Measurements from ENCODE around the gene TTLL4.

The TTLL4 gene

DNA sequence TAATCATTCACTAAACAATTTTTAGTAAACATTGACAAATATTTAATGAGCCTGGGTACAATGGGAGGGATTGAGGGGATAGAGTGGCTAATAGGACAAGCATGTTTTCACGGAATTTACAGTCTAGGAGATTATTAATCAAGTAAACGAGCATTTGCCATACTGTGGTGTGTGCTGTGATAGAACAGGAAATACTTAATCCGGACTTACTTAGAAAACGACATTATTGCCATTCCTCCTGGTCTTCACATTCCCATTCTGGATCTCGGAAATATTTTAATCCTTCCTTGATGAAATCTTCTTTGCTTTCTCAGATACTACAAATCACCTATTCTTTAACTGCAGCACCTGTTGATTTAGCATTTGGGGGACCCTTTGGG, 905 bp downstream of the TTLL4 start:
- DNase-seq (ENCODE audit: low read depth in 1 of 2, low spot score in 1 of 2), result no peak

DNA sequence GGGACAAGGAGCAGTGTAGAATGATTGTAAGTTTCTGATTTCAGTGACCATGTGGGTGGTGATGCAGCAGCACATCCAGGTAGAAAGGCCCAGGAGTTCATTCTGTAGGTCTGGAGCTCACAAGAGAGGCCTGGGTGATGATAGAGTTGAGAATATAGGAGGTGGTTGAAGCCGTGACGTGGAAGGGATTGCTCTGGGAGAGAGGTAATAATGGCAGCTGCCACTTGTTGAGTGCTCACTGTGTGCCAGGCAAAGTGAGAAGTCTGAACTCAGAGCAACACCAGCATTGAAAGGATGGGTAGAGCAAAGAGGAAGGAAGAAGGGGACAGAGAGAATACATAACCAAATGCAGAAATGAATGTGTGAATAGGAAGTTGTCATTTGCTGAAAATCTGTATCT, 3.3 kb downstream of the TTLL4 start:
- no peak for DNase-seq (ENCODE audit: low read depth in 1 of 2, low spot score in 1 of 2)

DNA sequence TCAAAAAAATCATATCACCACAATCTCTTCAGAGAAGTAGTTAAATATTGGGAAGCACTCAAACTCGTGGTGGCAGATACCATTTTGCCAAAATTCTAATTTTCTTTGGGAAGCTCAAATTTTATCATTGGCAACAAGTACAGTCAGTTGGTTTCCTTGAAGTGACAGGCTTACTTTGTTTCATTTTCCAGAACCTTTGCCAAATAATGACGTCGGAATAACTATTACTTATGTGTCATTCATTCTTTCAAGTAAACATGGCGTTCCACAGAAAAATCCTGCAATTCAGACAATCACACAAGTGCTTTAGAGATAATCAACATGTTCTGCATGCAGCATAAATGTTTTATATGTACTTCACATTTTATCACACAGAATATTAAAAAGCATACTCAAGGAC, 5.4 kb downstream of the TTLL4 start:
- DNase-seq (ENCODE audit: low read depth in 1 of 2, low spot score in 1 of 2), result no peak

DNA sequence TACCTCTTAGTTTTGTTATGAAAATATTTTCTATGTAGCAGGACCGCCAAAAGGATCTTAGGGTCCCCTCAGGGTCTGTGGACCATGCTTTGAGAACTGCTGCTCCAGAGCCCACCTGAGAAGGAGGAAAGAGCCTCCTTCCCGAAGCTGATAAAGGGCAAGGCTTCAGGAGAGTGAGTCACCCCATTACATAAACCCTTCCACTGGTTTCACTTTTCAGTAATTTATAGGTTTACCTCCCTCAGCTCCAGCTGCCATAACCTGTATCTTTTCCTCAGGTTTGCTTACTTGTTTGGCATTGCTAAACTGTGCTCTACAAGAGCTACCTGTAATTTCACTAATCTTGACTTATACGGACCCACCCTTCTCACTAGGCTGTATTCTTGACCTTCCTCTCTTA, 6.6 kb downstream of the TTLL4 start:
- no peak for DNase-seq (ENCODE audit: low read depth in 1 of 2, low spot score in 1 of 2)

DNA sequence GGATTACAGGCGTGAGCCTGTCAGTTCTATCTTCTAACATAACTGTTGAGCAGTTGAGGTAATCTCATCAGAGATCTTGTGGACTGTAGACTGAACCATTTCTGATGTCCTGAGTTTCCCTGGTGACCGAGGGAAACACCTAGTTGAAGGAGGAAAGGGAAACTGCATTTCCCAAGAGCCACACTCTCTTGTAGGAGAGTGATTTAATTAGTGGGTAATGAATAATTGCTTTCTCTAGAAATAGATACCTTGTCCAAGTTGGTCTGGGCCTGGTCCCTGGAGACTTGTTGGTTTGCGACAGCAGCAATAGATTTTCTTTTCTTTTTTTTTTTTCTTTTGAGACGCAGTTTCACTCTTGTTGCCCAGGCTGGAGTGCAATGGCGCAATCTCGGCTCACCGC, 7.4 kb downstream of the TTLL4 start:
- DNase-seq (ENCODE audit: low read depth in 1 of 2, low spot score in 1 of 2), result no peak

DNA sequence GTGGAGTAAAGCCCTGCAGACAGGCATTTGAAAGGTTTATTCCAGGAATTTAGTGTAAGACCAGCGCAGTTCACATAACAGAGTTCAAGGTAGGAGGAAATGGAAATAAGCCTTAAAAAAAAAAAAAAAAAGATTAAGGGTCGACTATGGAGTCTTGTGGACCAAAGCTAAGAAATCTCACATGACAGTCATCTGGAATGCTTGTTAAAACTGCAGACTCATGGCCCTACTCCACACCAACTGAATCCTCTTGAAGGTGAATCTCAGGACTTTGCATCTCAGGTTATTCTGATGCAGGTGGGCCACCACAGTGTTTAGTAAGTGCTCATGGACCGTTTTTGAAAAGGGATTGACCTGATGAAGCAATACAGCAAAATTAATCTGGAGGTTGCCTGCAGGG, 8.8 kb downstream of the TTLL4 start:
- DNase-seq (ENCODE audit: low read depth in 1 of 2, low spot score in 1 of 2), result no peak

DNA sequence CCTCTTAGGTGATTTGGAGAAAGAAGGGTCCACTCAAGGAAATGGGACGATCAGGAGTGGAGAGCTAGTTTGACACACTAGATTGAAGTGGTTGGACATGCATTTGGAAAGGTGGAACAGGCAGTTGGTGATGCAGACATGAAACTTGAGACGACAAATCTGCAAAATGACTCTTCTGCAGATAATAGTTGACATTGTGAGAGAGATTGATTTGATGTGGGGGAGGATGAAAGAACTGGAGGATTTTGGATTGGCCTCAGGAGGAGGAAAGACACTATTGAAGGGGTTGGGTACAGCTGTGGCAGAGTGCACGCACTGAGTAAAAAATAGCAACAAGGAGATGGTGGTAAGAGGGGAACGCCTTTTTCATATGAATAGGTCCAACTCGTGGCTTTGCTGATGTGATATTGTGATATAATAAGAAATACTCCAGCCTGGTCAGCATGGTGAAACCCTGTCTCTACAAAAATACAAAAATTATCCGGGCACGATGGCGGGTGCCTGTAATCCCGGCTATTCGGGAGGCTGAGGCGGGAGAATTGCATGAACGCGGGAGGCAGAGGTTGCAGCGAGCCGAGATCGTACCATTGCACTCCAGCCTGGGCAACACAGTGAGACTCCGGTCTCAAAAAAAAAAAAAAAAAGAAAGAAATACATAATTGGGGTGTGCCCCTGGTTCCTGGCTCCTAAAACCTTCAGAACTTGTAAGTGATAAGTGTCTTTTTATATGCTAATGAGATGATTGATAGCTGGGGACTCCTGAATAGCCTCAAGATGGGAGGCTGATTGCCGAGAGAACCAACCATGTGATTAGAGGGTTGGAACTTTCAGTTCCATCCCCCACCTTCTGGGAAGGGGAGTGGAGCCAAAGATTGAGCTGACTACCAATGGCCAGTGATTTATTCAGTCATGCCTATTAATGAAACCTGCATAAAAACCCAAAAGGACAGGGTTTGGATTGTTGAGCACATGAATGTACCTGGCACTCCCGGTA, 9.7 kb downstream of the TTLL4 start:
- no peak for DNase-seq (ENCODE audit: low read depth in 1 of 2, low spot score in 1 of 2)

DNA sequence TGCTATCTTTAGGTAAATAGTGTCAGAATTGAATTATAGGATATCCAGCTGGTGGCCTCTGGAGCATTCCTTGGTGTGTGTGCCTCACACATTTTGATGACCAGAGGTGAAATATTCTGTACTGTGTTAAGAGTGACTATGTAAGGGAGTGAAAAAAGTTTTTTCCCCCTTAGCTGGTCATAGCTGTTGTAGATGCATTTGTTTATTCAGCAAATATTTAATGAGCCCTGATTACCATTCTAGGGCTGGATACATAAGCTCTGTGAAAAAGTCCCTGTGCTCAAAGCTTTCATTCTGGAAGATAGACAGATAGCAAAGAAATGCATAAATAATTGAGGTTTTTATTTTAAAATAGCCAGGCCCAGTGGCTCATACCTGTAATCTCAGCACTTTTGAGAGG, 10.9 kb downstream of the TTLL4 start:
- DNase-seq (ENCODE audit: low read depth in 1 of 2, low spot score in 1 of 2), result no peak

DNA sequence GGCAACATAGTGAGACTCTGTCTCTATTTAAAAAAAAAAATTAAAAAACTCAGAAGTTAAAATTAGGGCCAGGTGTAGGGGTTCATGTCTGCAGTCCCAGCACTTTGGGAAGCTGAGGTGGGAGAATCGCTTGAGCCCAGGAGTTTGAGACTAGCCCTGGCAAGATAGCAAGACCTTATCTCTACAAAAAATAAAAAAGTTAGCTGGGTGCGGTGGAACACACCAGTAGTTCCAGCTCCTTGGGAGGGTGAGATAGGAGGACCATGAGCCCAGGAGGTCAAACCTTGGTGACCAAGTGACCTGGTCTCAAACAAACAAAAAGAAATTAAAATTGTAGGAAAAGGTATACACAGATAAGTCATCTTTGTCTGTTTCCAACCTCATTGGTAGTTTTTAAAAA, 11.3 kb downstream of the TTLL4 start:
- no peak for DNase-seq (ENCODE audit: low read depth in 1 of 2, low spot score in 1 of 2)

DNA sequence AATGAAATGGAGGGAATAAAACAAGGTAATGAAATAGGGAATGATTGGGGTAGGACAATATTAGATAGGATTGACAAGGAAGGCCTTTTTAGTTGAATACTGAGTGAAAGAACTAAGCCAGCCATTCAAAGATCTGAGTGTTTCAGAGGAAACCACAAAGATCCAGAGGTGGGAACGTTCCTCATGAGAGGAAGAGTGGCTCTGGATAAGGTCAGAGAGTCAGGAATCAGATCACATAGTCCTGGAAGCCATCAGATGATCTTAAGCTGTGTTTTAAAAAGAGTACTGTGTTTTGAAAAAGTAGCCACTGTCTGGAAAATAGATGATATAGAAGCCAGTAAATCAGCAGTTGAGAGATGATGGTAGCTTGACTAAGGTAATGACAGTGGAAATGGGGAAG, 11.8 kb downstream of the TTLL4 start:
- no peak for DNase-seq (ENCODE audit: low read depth in 1 of 2, low spot score in 1 of 2)

DNA sequence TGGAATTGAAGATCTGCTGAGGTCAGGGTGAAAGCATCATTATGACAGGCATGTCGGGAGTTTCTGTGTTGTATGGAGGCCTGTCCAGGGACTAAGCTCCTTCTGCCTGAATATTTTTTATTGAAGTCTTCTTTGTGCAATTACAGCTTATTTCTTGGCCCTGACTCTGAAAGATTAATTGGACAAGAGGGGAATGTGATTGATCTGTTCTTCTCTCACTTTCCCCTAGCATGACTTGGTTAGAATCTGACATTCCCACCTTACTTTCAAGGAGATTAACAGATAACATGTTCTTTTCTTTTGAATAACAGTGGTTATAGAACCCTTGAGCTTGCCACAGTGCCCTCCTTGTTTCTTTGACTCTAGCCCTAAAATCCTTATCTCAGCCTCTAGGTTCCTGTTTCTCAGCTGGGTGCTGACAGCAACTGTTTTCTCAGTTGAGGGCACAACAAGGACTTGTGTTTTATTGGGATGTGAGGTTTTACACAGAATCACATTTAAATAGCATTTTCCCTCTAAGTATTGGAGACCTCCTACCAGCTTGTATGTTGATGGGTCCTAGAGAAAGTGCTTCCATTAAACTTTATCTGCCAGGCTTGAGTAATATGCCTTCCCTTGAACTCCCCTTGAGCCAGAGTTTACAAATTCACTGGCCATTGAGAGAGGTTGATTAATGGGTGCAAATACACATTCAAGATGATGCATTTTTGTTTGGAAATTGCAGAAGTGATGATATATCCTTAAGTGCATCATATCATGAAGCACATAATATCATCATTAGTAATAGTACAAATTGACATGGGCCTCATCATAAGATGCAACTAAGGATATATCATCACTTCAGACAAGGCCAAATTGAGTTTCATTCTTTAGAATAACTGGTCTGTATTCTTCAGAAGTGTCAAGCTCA, 12.5 kb downstream of the TTLL4 start:
- no peak for DNase-seq (ENCODE audit: low read depth in 1 of 2, low spot score in 1 of 2)

DNA sequence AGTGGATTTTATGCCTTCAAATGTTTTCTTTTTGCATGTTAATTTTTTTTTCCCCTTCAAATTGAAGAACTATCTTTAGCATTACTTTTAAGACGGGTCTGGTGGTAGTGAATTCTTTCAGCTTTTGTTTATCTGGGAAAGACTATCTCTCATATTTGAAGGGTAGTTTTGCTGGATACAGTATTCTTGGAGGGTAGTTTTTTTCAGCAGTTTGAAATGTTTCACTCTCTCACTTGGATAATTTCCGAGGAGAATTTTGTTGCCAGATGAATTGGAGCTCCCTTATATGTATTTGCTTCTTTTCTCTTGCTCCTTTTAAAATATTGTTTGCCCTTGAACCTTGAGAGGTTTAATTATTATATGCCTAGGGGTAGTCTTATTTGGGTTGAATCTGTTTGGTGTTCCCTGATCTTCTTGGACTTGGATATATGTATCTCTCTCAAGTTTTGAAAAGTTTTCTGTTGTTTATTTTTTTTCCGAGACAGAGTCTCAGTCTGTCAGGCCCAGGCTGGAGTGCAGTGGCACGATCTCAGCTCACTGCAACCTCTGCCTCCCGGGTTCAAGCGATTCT, 15.5 kb downstream of the TTLL4 start:
- no peak for DNase-seq (ENCODE audit: low read depth in 1 of 2, low spot score in 1 of 2)

DNA sequence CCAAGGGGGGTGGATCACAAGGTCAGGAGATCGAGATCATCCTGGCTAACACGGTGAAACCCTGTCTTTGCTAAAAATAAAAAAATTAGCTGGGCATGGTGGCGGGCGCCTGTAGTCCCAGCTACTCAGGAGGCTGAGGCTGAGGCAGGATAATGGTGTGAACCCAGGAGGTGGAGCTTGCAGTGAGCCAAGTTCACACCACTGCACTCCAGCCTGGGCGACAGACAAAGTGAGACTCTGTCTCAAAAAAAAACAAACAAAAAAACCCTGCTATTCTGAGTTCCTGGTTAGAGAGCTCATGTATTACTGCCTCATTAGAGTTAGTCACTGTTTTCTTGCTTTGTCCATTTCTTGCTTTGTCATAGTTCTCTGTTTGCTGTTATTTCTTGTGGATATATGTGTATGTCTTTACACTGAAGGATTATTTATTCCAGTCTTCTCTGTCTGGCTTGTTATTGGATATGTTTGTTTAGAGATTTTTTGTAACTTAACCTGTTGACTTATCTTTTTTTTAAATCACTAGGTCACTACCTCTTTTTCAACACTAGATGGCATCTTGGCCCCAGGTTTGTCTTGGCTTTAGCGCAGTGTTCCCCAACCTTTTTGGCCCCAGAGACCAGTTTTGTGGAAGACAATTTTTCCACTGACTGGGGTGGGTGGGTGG, 17.0 kb downstream of the TTLL4 start:
- no peak for DNase-seq (ENCODE audit: low read depth in 1 of 2, low spot score in 1 of 2)

DNA sequence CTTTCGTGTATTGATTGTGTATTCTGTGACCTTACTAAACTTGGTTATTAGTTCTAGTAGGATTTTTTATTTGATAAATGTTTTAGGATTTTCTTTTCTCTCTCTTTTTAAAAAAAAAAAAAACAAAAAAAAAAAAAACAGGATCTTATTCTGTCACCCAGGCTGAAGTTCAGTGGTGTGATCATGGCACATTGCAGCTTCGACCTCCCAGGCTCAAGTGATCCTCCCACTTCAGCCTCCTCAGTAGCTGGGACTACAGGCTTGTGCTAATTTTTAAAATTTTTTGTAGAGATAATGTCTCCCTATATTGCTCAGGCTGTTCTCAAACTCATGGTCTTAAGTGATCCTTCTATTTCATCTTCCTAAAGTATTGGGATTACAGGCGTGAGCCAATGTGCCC, 19.0 kb downstream of the TTLL4 start:
- no peak for DNase-seq (ENCODE audit: low read depth in 1 of 2, low spot score in 1 of 2)

DNA sequence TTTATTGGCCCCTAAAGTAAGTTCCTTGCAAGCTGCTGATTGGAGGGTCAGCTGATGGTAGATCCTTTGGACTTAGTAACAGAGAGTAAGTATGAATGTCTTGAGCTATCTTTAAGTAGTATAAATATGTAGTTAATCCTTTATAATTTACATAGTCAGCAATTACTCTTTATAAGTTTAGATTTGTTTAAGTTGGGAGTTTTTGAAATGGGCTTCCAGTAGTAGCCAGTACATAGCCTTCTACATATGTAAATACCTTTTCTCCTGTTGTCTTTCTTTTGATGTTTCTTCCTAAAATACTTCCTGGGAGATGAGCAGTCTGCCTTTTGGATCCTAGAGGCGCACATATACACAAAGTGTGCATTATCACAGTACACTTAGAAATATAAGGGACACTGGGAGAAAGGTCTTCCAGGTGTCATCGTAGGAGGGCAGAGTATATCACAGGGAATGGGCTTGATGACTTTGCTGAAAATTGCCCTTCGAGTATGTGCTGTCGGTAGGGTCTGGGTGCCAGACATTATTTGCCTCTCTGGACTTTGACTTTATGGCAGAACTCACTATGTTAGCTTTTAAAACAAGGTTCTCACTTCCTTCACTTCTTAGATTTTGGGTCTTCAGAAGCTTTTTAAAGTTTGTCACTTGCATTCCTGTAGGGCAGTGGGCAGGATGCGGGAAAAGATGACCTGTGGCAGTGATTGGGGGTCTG, 21.6 kb downstream of the TTLL4 start:
- DNase-seq (ENCODE audit: low read depth in 1 of 2, low spot score in 1 of 2), result no peak

DNA sequence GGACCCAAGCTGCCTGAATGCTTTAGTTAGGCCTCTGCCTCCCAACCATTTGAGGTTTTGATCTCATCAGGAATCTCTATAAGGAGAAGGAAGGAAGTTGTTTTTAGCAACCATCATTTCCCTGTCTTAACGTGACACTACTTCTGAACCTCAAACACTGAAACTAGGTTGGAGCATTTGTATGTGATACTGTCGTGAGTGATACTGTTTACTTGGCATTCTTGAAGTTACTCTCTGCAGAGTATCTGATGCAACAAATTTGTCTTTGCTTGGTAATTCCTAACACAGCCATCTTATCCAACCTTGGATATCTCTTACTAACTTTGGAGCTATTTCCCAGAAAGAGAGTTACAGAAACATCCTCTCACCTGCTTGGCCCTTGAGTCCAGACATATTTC, 22.1 kb downstream of the TTLL4 start:
- DNase-seq (ENCODE audit: low read depth in 1 of 2, low spot score in 1 of 2), result no peak

DNA sequence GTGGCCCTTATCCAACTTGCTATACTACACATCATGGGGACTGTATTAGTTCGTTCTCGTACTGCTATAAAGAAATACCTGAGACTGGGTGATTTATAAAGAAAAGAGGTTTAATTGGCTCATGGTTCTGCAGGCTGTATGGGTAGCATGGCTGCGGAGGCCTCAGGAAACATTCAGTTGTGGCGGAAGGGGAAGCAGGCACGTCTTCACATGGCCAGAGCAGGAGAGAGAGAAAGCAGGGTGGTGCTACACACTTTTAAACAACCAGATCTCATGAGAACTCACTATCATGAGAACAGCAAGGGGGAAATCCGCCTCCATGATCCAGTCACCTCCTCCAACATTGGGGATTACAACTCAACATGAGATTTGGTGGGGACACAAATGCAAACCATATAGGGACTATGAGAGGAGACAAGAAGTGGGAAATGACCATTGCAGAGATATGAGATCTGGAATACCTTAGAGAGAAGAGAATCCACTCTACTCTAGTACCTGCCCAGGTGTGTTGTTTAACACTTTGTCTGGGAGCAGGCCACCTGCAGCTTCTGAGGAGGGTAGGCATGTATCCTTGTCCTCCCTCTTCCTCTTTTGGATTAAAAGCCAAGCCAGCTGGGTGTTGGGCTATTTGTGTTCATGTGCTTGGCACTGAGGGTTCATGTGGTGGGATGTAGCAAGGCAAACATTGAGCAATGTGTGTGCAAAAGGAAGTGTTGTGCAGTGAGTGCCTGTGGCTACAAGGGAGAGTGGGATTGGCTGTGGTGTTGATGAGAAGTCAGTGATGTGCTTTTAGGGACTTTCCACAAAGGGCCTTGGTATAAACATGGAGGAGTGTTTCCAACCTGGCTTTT, 22.8 kb downstream of the TTLL4 start:
- DNase-seq (ENCODE audit: low read depth in 1 of 2, low spot score in 1 of 2), result no peak

DNA sequence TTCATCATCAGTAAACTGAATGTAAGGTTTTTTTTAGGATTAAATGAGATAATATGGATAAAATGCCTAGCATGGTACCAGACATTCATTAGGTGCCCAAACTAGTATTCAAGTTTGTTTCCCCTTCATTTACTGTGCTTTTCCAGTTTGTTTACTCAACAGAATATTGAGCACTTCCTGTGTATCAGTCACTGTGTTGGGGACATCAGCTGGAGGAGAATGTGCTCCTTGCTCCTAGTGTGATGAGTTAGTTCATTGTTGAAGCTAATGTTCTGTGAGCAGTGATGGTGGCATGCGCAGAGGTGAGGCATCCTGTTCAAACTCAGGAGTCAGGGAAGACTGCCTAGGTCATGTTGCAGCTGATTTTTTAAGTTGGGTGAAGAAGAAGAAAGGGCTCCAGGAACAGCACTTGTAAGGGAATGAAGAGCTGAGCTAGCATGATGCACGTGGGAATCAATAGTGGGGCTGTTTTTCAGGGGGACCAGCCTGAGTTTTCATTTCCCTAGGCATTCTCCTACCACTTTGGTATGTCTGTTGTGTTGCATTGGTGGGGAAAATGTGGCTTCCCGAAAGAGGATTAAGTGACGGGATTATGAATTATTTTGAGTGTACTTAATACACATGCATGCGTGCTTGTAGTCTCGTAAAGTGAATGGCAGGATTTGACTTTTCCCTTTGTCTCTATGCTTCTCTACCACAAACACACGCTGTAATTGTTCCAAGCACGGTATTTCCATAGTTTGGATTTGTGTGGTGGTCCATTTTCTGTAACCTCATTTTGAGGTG, 23.7 kb downstream of the TTLL4 start:
- DNase-seq (ENCODE audit: low read depth in 1 of 2, low spot score in 1 of 2), result no peak

DNA sequence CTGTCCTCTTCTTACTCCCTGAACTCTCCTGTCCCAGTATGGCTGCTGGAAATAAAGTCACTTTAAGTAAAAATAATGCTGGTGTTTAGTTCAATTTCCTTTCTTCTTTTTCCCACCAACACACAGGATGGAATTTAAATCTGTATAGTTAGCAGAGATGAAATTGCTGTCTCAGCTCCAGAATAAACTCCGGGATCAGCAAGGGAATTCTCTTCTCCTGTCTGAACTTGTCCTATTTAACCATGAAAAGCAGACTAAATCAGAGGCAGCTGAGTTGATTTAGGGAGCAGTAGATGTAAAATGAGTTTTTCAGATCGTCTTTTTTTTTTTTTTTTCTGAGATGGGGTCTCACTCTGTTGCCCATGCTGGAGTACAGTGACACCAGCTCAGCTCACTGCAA, 25.9 kb downstream of the TTLL4 start:
- no peak for DNase-seq (ENCODE audit: low read depth in 1 of 2, low spot score in 1 of 2)
